Colonic mucosa (tissue), 4 donors: Measurements from ENCODE around the gene PDE1C. TPM values are rescaled to one million over a fixed set of nuclear protein-coding genes. Genes with fewer than 3 reads are reported as not detected.

ENCODE experiments used
- DNase-seq: peaks from one replicate; pipeline ENCODE4 v3.0.0-alpha.2; 2020
- H3K27ac ChIP-seq: fragments of 200-600 bp; one replicate; pipeline ENCODE4 v1.8.0; 2021
- H3K27me3 ChIP-seq: fragments of 200-600 bp; one replicate; pipeline ENCODE4 v1.8.0; 2021
- H3K36me3 ChIP-seq: fragments of 200-600 bp; one replicate; pipeline ENCODE4 v1.8.0; 2021
- H3K4me1 ChIP-seq: fragments of 200-600 bp; one replicate; pipeline ENCODE4 v1.8.0; 2021; ENCODE audit warnings: mild to moderate bottlenecking
- H3K4me3 ChIP-seq: fragments of 200-600 bp; one replicate; pipeline ENCODE4 v1.8.0; 2021
- H3K9ac ChIP-seq, 2 donors: one replicate each; pipeline ENCODE4 v1.7.0; 2013; ENCODE audit warnings: control low read depth in 2 of 2, low read depth in 2 of 2, low read length in 2 of 2
- H3K9me3 ChIP-seq: fragments of 200-600 bp; one replicate; pipeline ENCODE4 v1.8.0; 2021
- intact Hi-C: fragments of 100-400 bp; cut with DNase I; formaldehyde crosslinking; loops from one replicate; pipeline ENCODE4 v1.14.1; 2022
- total RNA-seq, 2 donors: library from RNA; stranded (reverse); fragmentation: NEBNext Ultra II Directional in 1 of 2; extraction: Animal tissue kit (Norgen Biotek cat#: 25700) in 1 of 2; gene quantifications; one replicate each; pipeline ENCODE4 v1.2.1, GENCODE V29; 2021
- TF ChIP-seq, protein P1 (sequence below): fragments of 200-600 bp; IDR thresholded peaks from one replicate; pipeline ENCODE4 v1.8.0; 2022; ENCODE audit warnings: antibody characterized with exemption, mild to moderate bottlenecking
- donor health status: healthy.
- donor health status: DM: no; HTN: no; CAD: no.
- donor health status: DM: no; HTN: no; CAD: no.

The PDE1C gene
- total RNA-seq, 2 donors from 2014 or later, result 1.2 to 2.7 TPM

DNA sequence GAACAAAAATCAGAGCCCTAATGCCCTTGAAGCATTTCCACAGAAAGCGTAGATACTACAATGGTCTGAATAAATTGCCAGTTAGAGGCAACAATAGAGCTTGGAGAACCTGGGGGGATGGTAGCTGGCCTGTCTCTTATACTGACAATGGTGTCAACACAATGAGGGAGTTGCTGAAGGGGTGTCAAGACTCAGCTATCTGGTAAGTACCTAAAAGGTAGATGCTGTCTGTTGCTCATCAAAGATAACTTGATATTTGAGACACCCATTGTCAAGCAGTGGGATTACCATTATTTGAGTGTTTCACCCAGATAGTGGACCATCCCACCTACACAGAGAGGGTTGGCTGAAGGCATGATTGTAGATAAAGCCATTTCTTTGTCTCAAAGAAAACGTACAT is 72.8 kb downstream of the PDE1C start:
- TF ChIP-seq, protein P1, sequence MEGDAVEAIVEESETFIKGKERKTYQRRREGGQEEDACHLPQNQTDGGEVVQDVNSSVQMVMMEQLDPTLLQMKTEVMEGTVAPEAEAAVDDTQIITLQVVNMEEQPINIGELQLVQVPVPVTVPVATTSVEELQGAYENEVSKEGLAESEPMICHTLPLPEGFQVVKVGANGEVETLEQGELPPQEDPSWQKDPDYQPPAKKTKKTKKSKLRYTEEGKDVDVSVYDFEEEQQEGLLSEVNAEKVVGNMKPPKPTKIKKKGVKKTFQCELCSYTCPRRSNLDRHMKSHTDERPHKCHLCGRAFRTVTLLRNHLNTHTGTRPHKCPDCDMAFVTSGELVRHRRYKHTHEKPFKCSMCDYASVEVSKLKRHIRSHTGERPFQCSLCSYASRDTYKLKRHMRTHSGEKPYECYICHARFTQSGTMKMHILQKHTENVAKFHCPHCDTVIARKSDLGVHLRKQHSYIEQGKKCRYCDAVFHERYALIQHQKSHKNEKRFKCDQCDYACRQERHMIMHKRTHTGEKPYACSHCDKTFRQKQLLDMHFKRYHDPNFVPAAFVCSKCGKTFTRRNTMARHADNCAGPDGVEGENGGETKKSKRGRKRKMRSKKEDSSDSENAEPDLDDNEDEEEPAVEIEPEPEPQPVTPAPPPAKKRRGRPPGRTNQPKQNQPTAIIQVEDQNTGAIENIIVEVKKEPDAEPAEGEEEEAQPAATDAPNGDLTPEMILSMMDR, result no peak
- intact Hi-C loops, result no loop called here
- H3K4me3 ChIP-seq, result no peak overlapping the region
- H3K9ac ChIP-seq, result no peak overlapping the region
- no peaks in the 10 kb centered on the region for H3K36me3 ChIP-seq
- no peaks in the 10 kb centered on the region for H3K4me1 ChIP-seq
- no peak overlapping the region for H3K27ac ChIP-seq
- DNase-seq, result no peak
- no peaks in the 10 kb centered on the region for H3K9me3 ChIP-seq
- no peaks in the 10 kb centered on the region for H3K27me3 ChIP-seq

DNA sequence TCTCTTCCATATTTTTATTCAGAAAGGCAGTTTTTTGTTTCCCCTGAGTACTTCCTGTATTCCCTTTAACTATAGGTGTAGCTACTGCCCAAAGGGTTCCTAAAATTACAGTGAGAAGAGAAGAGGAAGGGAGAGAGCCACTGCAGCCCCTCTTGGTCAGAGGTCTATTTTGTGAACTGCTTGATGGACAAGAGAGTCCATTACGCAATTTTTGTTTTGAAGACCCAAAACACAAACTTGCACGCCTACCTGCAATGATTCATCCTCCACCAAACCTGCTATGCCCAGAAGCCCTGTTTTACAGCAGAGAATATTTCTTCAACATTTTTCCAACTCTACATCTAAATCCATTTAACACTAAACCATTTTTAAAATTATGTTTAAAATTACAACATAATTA is 75.1 kb downstream of the PDE1C start:
- intact Hi-C loops, result no loop called here
- Histone ChIP-seq H3K4me3 (no peak overlapping the region), H3K36me3 (no peaks in the 10 kb centered on the region), H3K27me3 (no peaks in the 10 kb centered on the region), H3K9me3 (no peaks in the 10 kb centered on the region), H3K9ac (no peak overlapping the region), H3K4me1 (no peaks in the 10 kb centered on the region), H3K27ac (no peak overlapping the region)
- TF ChIP-seq, protein P1, result no peak
- DNase-seq, result no peak

DNA sequence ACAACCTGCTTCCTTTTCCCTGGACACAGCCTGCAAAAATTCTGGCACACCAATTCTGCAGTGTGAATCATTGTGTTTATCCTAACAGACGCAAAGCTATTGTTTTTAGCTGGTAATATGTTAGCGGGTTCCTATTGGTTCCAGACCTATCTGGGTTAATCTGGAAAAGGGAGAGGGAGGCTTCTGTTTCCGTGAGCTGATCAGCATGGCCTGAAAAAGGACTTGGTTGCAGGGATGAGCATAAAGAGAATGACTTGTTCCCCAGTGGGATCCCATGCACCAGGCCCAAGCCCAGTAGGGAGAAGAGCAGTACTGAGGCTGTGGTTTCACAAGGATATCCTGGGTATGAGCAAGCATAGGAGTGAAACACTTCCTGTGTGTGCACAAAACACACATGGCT is 78.4 kb downstream of the PDE1C start:
- DNase-seq, result no peak
- Histone ChIP-seq H3K27me3 (no peaks in the 10 kb centered on the region), H3K36me3 (no peaks in the 10 kb centered on the region), H3K27ac (no peak overlapping the region), H3K4me3 (no peak overlapping the region), H3K9me3 (no peaks in the 10 kb centered on the region), H3K4me1 (no peaks in the 10 kb centered on the region), H3K9ac (no peak overlapping the region)
- intact Hi-C loops, result no loop called here
- TF ChIP-seq, protein P1, result no peak

DNA sequence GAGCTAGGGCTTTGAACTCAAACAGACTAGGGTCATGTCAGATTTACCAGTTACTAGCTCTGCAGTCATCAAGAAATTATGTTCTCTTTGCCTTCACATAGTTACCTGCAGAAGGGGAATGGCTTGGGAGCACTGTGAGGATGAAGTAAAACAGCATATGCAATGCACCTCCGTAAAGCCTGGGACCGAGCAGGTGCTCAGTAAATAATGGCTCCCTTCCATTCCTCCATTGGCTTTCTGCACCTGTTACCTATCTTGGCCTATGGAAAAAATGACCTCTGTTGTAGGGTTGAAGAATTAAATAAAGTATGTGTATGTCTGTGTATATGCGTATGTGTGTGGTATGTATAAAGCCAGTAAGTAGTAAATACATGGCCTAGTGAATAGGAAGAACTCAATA is 78.8 kb downstream of the PDE1C start:
- H3K36me3 ChIP-seq, result no peaks in the 10 kb centered on the region
- H3K27me3 ChIP-seq, result no peaks in the 10 kb centered on the region
- DNase-seq, result no peak
- intact Hi-C loops, result no loop called here
- H3K27ac ChIP-seq, result no peak overlapping the region
- H3K9ac ChIP-seq, result no peak overlapping the region
- TF ChIP-seq, protein P1, result no peak
- no peaks in the 10 kb centered on the region for H3K4me1 ChIP-seq
- no peak overlapping the region for H3K4me3 ChIP-seq
- no peaks in the 10 kb centered on the region for H3K9me3 ChIP-seq

DNA sequence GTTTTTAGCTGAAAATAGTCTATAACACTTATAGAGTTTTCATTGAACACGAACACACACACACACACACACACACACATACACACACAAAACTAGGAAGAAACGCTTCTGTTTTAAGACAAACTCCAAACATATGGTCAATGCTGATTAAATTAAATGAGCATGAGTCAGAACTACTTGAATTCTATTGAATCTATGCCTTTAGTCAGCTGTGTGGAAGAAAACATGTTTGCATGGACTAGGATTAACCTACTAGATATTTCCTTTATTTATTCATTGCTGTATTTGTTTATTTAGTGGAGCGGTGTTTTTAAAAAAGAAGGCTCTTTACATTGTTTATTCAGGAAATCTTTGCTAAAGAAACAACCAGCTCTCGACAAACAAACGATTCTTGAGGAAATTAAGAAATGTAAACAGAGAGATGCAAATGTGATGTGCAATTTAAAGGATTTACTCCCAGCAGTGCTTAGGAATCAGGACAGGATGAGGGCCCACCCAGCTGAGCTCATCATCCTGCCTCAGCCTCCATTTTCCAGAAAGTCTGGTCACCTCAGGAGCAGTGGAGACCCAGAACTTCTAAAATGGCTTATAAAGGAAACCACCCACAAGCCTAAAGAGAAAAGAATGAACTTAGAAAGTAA is 83.2 kb downstream of the PDE1C start:
- Histone ChIP-seq H3K4me1 (no peaks in the 10 kb centered on the region), H3K4me3 (no peak overlapping the region), H3K9ac (no peak overlapping the region), H3K27me3 (no peaks in the 10 kb centered on the region), H3K27ac (no peak overlapping the region), H3K36me3 (no peaks in the 10 kb centered on the region), H3K9me3 (no peaks in the 10 kb centered on the region)
- DNase-seq, result no peak
- intact Hi-C loops, result no loop called here
- TF ChIP-seq, protein P1, result no peak
